Globus pallidus (tissue), 1 donor: ENCODE data around the gene TPCN2.

Experiments used
- DNase-seq: peaks from one replicate; pipeline ENCODE4 v3.0.0-alpha.2; 2015; ENCODE audit warnings: low spot score

Gene TPCN2

GRCh38 chr11:69037544-69037943 is 11.2 kb upstream of the TPCN2 start:
- DNase-seq: no peak

GRCh38 chr11:69039501-69039900 is 9.2 kb upstream of the TPCN2 start:
- no peak for DNase-seq

GRCh38 chr11:69040051-69040450 is 8.7 kb upstream of the TPCN2 start:
- no peak for DNase-seq

- DNase-seq: no peak
These were observed 8.0 kb upstream of the TPCN2 start for GRCh38 chr11:69040581-69041260.

GRCh38 chr11:69041516-69041915 is 7.2 kb upstream of the TPCN2 start:
- DNase-seq: no peak

DNA sequence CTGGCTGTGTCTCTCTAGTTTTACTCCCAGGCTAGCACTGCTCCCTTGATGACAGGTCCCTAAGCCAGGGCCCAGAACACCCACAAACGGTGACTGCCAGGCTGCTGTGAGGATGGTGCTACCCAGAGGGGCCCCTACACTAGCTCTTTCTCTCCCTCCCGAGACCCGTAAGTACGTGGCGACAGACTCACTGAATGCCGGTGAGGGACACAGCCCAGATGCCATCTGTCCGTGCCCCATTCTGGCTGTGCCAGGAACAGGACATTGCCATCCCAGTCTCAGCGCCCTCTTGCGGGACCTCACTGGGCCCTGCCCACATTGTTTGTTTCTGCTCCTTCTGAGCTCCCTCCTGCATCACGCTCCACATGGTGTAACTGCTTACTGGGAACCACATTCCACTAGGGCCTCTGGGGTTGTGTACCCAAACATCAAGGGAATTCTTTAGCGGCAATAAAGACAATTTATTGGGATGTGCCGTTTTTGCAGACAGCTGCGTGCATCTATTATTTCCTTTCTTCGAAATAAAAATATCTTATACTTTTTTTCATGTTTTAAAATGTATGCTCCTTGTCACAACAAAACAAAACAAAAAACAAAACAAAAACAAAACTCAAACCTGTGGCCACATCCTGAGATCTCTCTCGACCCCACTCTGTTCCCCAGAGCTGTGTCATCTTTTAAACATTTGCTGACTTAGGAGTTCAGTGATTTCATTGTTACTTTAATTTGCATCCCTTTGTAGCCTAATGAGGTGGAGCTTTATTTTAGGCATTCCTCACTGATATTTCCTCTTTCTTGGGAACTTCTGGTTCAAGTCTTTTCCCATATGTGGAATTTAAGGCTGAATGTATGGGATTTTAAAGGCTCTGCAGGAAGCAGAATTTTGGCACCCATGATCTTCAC is 4.4 kb upstream of the TPCN2 start:
- DNase-seq: peak; percentile 78

DNA sequence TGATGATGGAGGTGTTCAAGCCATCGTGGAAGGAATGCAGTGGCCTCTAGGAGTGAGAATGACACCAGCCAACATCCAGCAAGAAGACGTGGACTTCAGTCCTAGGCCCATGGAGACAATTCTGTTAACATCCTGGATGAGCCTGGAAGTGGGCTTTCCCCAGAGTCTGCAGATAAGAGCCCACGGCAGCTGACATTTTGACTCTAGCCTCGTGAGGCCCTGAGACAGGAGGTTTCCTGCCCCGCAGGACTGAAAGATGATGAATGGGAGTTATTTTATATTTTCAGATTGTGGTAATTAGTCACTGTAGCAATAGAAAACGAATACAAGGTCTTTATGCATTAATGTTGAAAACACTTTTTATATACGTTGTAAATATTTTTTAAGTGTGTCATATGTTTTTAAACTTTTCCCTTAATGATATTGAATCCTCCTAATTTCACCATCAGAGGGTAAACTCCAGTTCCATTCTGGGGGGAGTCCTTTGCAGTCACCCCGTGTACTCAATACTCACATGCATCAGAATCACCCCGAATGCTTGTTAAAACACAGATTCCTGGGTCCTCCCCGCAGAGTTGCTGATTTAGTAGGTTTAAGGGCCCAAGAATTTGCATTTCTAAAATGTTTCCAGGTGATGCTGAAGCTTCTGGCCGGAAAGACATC is 570 bp upstream of the TPCN2 start:
- DNase-seq: no peak

- no peak for DNase-seq
These were observed 747 bp downstream of the TPCN2 start for GRCh38 chr11:69049490-69049867.

GRCh38 chr11:69050592-69051380 is 2.1 kb downstream of the TPCN2 start:
- DNase-seq: peak; percentile 29

DNA sequence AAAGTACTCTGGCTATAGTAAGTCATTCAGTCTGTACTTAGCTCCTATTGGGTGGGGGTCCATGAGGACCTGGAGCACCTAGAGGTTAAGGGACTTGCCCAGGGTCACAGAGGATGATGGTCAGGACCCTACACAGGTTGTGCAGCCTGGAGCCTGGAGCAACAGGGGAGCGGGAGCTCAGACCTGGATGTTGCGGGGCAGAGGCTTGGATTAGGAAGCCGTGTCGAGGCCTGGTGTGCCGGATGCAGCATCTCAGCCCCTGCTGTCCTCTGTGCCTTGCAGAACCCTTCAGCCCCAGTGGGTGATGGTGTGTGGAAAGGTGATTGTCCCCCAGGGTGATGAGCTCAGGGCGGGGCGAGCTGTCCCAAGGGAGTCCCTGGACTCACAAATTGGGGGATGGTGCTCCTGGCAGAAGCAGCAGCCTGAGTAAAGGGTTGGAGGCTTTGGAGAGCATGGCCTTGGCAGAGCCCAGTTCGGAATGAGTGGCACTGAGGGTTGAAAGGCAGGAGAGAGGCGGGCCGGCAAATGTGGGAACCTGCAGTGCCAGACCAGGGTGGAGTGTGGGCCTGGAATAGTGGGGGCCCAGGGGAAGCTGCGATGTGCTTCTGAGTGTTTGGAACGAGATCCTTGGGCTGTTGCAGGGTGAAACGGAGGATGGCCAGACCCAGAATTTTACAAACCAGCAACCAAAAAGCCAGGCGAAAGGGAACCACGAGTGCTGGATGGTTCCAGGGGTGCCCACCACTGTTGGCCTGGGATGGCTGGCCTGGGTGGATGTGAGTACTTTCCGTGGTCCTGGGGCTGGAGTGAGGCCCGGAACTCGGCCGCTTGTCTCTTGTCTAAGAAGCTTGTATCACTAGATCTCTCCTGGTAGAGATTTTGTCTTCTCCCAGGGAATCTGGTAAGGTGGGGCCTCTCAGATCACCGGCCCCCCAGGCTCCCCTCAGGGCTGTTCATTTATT is 2.9 kb downstream of the TPCN2 start:
- no peak for DNase-seq

- DNase-seq: no peak
These were observed 3.8 kb downstream of the TPCN2 start for GRCh38 chr11:69052343-69053168.

GRCh38 chr11:69053169-69053477 is 4.4 kb downstream of the TPCN2 start:
- DNase-seq: no peak

- no peak for DNase-seq
These were observed 5.0 kb downstream of the TPCN2 start for GRCh38 chr11:69053546-69054396.

DNA sequence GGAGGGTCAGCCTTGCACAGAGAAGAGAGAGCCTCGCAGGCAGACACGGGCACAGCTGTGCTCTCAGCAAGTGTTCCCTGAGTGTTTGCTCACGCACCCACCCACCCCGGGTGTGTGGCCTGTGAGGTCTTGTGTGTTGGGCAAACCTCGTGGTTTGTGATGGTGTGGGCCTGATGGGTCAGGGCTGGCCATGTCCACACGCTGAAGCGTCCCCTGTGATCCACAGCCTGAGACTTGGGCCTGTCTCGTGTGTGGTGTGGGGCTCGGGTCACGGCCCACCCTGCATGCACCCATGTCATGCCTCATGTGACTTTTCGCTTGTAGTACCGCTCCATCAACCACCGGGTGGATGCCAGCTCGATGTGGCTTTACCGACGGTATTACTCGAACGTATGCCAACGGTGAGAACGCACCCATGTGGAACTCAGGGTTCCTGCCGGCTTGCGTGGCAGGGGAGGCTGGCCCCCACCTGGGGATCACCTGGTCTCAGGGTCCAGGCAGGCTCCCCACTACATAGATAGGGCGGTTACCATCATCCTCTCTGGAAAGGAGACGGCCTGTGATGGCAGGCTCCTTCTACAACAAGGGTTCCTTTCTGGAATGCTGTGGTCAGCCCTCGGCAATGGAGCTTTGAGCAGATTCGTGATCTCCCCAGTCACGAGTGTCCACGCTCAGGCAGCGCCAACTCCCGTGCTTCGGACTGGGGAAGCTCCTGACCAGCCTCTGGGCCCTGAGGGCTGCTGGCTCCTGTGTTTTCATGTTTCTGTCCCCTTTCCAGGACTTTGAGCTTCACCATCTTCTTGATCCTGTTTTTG is 5.9 kb downstream of the TPCN2 start:
- DNase-seq: no peak

- no peak for DNase-seq
These were observed 6.5 kb downstream of the TPCN2 start for GRCh38 chr11:69055212-69055586.

DNA sequence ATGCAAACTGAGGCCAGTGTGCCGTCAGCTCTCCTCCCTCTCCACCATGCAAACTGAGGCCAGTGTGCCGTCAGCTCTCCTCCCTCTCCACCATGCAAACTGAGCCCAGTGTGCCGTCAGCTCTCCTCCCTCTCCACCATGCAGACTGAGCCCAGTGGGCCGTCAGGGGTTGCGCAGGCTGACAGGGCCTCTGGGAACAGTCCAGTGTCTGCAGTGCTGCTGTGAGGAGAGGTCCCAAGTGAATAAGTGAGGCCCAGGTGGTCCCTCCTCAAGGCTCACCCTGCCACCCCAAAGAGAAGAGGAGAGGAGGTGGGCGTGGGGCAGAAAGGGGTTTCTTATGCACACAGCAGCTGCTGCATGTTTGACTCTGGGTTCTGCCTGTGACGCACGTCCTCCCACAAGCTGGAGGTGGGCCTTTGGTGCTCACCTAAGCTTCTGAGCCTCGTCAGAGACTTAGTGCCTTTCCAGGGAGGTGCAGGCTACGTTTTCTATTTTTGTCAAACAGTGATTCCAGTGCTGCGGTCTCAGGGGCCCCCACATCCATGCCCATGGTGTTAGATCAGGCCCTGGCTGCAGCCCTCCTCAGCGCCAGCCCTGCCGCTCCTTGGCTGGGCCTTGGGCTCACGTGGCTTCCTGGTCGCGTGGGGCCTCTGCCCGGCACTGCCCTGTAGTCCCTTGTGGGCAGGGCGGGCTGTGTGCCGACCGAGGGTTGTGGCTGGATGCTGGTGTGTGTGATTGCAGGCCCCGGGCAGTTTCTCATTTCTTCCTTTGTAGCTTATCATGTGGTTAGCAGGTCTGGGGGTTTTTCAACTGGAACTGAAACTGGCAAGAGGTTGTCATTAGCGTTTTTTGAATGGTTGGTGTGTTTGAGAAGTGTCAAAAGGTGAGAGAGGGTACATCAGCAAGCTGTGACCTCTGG is 7.1 kb downstream of the TPCN2 start:
- DNase-seq: peak; percentile 69

- no peak for DNase-seq
These were observed 8.5 kb downstream of the TPCN2 start for GRCh38 chr11:69057236-69057635.
